Mucosa of descending colon (tissue), 3 donors: ENCODE measurements around the gene TRPM8. TPM values are rescaled to one million over a fixed set of nuclear protein-coding genes. Genes with fewer than 3 reads are reported as not detected.

Experiments used
- ATAC-seq: fragments of 200-7000 bp; cut with Tn5 transposase; one replicate; pipeline ENCODE4 v1.9.1; 2020; ENCODE audit warnings: mild to moderate bottlenecking, moderate library complexity
- DNase-seq, 3 donors: peaks; one replicate each; pipeline ENCODE4 v3.0.0-alpha.2; 2020
- H3K36me3 ChIP-seq: fragments of 200-600 bp; one replicate; pipeline ENCODE4 v1.8.0; 2021; ENCODE audit warnings: low read depth, mild to moderate bottlenecking
- H3K4me1 ChIP-seq: fragments of 200-600 bp; one replicate; pipeline ENCODE4 v1.8.0; 2021; ENCODE audit warnings: low read depth, mild to moderate bottlenecking
- H3K4me3 ChIP-seq: fragments of 200-600 bp; one replicate; pipeline ENCODE4 v1.8.0; 2021; ENCODE audit warnings: mild to moderate bottlenecking
- H3K9me3 ChIP-seq: fragments of 200-600 bp; one replicate; pipeline ENCODE4 v1.8.0; 2021; ENCODE audit warnings: mild to moderate bottlenecking
- intact Hi-C, 2 donors: fragments of 100-400 bp; cut with DNase I in 1 of 2; cut with micrococcal nuclease in 1 of 2; formaldehyde crosslinking; loops; one replicate each; pipeline versions ENCODE4 v1.11.0 to v1.11.1; 2022; cut with DNase I, micrococcal nuclease
- total RNA-seq, 3 donors: library from RNA; stranded (reverse); fragmentation: NEBNext Ultra II Directional in 2 of 3; extraction: Animal tissue kit (Norgen Biotek cat#: 25700) in 2 of 3; gene quantifications; one replicate each; pipeline versions ENCODE4 v1.2.1 to v1.2.4, GENCODE V29; 2021 to 2023
- TF ChIP-seq, protein P1 (sequence below): fragments of 200-600 bp; IDR thresholded peaks from one replicate; pipeline ENCODE4 v1.8.0; 2022; ENCODE audit warnings: antibody characterized with exemption, mild to moderate bottlenecking
- donor health status: DM: no; HTN: no; CAD: no; lungs with moderate emphysema.
- donor health status: DM: no; HTN: no; CAD: no.
- donor health status: DM: no; HTN: yes; CAD: no.

The TRPM8 gene
- total RNA-seq, 3 donors from 2014 or later, result not detected

GRCh38 chr2:234066587-234066986 lies 149.4 kb downstream of the TRPM8 start:
- H3K36me3 ChIP-seq, result no peaks in the 10 kb centered on the region
- ATAC-seq (no peak), DNase-seq (no peak)
- TF ChIP-seq, protein P1, sequence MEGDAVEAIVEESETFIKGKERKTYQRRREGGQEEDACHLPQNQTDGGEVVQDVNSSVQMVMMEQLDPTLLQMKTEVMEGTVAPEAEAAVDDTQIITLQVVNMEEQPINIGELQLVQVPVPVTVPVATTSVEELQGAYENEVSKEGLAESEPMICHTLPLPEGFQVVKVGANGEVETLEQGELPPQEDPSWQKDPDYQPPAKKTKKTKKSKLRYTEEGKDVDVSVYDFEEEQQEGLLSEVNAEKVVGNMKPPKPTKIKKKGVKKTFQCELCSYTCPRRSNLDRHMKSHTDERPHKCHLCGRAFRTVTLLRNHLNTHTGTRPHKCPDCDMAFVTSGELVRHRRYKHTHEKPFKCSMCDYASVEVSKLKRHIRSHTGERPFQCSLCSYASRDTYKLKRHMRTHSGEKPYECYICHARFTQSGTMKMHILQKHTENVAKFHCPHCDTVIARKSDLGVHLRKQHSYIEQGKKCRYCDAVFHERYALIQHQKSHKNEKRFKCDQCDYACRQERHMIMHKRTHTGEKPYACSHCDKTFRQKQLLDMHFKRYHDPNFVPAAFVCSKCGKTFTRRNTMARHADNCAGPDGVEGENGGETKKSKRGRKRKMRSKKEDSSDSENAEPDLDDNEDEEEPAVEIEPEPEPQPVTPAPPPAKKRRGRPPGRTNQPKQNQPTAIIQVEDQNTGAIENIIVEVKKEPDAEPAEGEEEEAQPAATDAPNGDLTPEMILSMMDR, result no peak
- H3K4me1 ChIP-seq, result no peaks in the 10 kb centered on the region
- no peak overlapping the region for H3K4me3 ChIP-seq
- no peaks in the 10 kb centered on the region for H3K9me3 ChIP-seq
- intact Hi-C loops, result no loop called here

Other genes with a start within 250 kb of the TRPM8 start
- 10 to 100 TPM in 1 of 3 donors, 1 to 10 TPM in 2; 3.6 to 11.4 (median 4.0) TPM for gene UGT1A9, start 245.5 kb upstream of the TRPM8 start, total RNA-seq
- gene UGT1A7, start 235.5 kb upstream of the TRPM8 start, total RNA-seq, result 10 to 100 TPM in 1 of 3 donors, 1 to 10 TPM in 2; 5.4 to 19.5 (median 5.9) TPM
- 10 to 100 TPM in 1 of 3 donors, 1 to 10 TPM in 2; 8.5 to 19.3 (median 8.7) TPM for gene UGT1A6, start 224.5 kb upstream of the TRPM8 start, total RNA-seq
- 1 to 10 TPM; 2.1 to 6.5 (median 2.4) TPM for gene UGT1A5, start 204.5 kb upstream of the TRPM8 start, total RNA-seq
- 1 to 10 TPM; 2.4 to 7.0 (median 2.9) TPM for gene UGT1A4, start 198.6 kb upstream of the TRPM8 start, total RNA-seq
- 1 to 10 TPM; 2.6 to 4.7 (median 2.7) TPM for gene UGT1A3, start 188.3 kb upstream of the TRPM8 start, total RNA-seq
- 1 to 10 TPM; 4.0 to 7.0 (median 4.9) TPM for gene UGT1A1, start 157.1 kb upstream of the TRPM8 start, total RNA-seq
- gene MROH2A, start 139.0 kb upstream of the TRPM8 start, total RNA-seq, result under 1 TPM in 1 of 3 donors, not detected in 2; 0.20 TPM
- 1 to 10 TPM; 1.7 to 9.8 (median 3.6) TPM for gene HJURP, start 62.8 kb upstream of the TRPM8 start, total RNA-seq
- gene SPP2, start 133.3 kb downstream of the TRPM8 start, total RNA-seq, result not detected